Ascending aorta (tissue), 2 donors: ENCODE measurements around the gene CSGALNACT2. TPM values are rescaled to one million over a fixed set of nuclear protein-coding genes. Genes with fewer than 3 reads are reported as not detected.

Experiments used
- DNase-seq, 2 donors: peaks; one replicate each; pipeline ENCODE4 v3.0.0-alpha.2; 2019; ENCODE audit warnings: low spot score in 2 of 2
- H3K27ac ChIP-seq, 2 donors: fragments of 200-600 bp; sonication (generic); one replicate each; pipeline ENCODE4 v1.5.1; 2016 to 2017; ENCODE audit warnings: mild to moderate bottlenecking in 1 of 2
- H3K27me3 ChIP-seq: fragments of 200-600 bp; sonication (generic); one replicate; pipeline ENCODE4 v1.5.1; 2017
- H3K36me3 ChIP-seq, 2 donors: fragments of 200-600 bp; sonication (generic); one replicate each; pipeline ENCODE4 v1.5.1; 2016
- H3K4me1 ChIP-seq, 2 donors: fragments of 200-600 bp; sonication (generic); one replicate each; pipeline ENCODE4 v1.5.1; 2016 to 2017; ENCODE audit warnings: mild to moderate bottlenecking in 1 of 2
- H3K4me3 ChIP-seq, 2 donors: fragments of 200-600 bp; sonication (generic); one replicate each; pipeline ENCODE4 v1.5.1; 2016 to 2017; ENCODE audit warnings: mild to moderate bottlenecking in 1 of 2
- H3K9me3 ChIP-seq, 2 donors: fragments of 200-600 bp; sonication (generic); one replicate each; pipeline ENCODE4 v1.5.1; 2016
- CTCF ChIP-seq, 3 experiments: fragments of 200-600 bp in 2 of 3; fragments of 450-650 bp in 1 of 3; sonication (generic) in 2 of 3; IDR thresholded peaks; one replicate each; pipeline ENCODE4 v1.5.1; 2016 to 2019; ENCODE audit warnings: antibody characterized with exemption in 3 of 3, mild to moderate bottlenecking in 1 of 3, moderate library complexity in 1 of 3
- intact Hi-C: fragments of 100-400 bp; cut with DNase I; formaldehyde crosslinking; loops from one replicate; pipeline ENCODE4 v1.15.1; 2023
- total RNA-seq: library from RNA; depleted of rRNA; stranded (reverse); fragments of >200 nt; gene quantifications from one replicate; pipeline ENCODE4 v1.1.0, GENCODE V29; 2016

The CSGALNACT2 gene
- total RNA-seq, 1 donor from 2014 or later: 19.7 TPM

- Histone ChIP-seq H3K27ac (no peak overlapping the region), H3K4me3 (no peak overlapping the region), H3K9me3 (no peaks in the 10 kb centered on the region), H3K4me1 (no peaks in the 10 kb centered on the region), H3K36me3 (no peaks in the 10 kb centered on the region), H3K27me3 (no peaks in the 10 kb centered on the region)
- intact Hi-C loops: no loop called here
- peak in 1 of 2 donors; percentile 64 for DNase-seq
- no peak for TF ChIP-seq CTCF (IDR thresholded peaks at IDR 0.05)
These were observed 16.8 kb upstream of the CSGALNACT2 start for GRCh38 chr10:43121444-43121843.

GRCh38 chr10:43122096-43122495 lies 16.1 kb upstream of the CSGALNACT2 start:
- Histone ChIP-seq H3K36me3 (no peaks in the 10 kb centered on the region), H3K4me1 (no peaks in the 10 kb centered on the region), H3K4me3 (no peak overlapping the region), H3K27ac (no peak overlapping the region), H3K27me3 (no peaks in the 10 kb centered on the region), H3K9me3 (no peaks in the 10 kb centered on the region)
- no peak for TF ChIP-seq CTCF (IDR thresholded peaks at IDR 0.05)
- DNase-seq: peak in 1 of 2 donors; percentile 53
- intact Hi-C loops: no loop called here

- TF ChIP-seq CTCF (IDR thresholded peaks at IDR 0.05): no peak
- Histone ChIP-seq H3K36me3 (no peaks in the 10 kb centered on the region), H3K4me1 (no peaks in the 10 kb centered on the region), H3K27ac (no peak overlapping the region), H3K27me3 (no peaks in the 10 kb centered on the region), H3K4me3 (no peak overlapping the region), H3K9me3 (no peaks in the 10 kb centered on the region)
- DNase-seq: peak in 1 of 2 donors; percentile 25
- intact Hi-C loops: no loop called here
These were observed 15.4 kb upstream of the CSGALNACT2 start for GRCh38 chr10:43122826-43123225.

GRCh38 chr10:43123361-43124093 lies 14.7 kb upstream of the CSGALNACT2 start:
- H3K27me3 ChIP-seq: no peaks in the 10 kb centered on the region
- intact Hi-C loops: no loop called here
- DNase-seq: peak in 1 of 2 donors; percentile 39
- H3K36me3 ChIP-seq: no peaks in the 10 kb centered on the region
- TF ChIP-seq CTCF (IDR thresholded peaks at IDR 0.05): no peak
- H3K27ac ChIP-seq: no peak overlapping the region
- H3K4me3 ChIP-seq: no peak overlapping the region
- no peaks in the 10 kb centered on the region for H3K4me1 ChIP-seq
- H3K9me3 ChIP-seq: no peaks in the 10 kb centered on the region

- TF ChIP-seq CTCF (IDR thresholded peaks at IDR 0.05): no peak
- H3K9me3 ChIP-seq: no peaks in the 10 kb centered on the region
- intact Hi-C loops: no loop called here
- no peak overlapping the region for H3K27ac ChIP-seq
- peak in 1 of 2 donors; percentile 39 for DNase-seq
- no peaks in the 10 kb centered on the region for H3K4me1 ChIP-seq
- no peaks in the 10 kb centered on the region for H3K36me3 ChIP-seq
- H3K27me3 ChIP-seq: no peaks in the 10 kb centered on the region
- no peak overlapping the region for H3K4me3 ChIP-seq
These were observed 14.1 kb upstream of the CSGALNACT2 start for GRCh38 chr10:43124094-43124521.
